H9 (cell line): ENCODE results near the gene RBM19. TPM values are rescaled to one million over a fixed set of nuclear protein-coding genes. Genes with fewer than 3 reads are reported as not detected.

Experiments used
- DNase-seq: peaks from one replicate; pipeline ENCODE4 v3.0.0-alpha.2; 2017
- H2AFZ ChIP-seq: one replicate; pipeline ENCODE4 v1.6.1; 2013; ENCODE audit warnings: mild to moderate bottlenecking, low read length, control low read depth, moderate library complexity
- H2AK5ac ChIP-seq: 2 replicates; pipeline ENCODE4 v1.6.1; 2013; ENCODE audit warnings: low read length, control low read depth, mixed read lengths; ENCODE audit not compliant: insufficient read length
- H2BK120ac ChIP-seq: one replicate; pipeline ENCODE4 v1.6.1; 2013; ENCODE audit warnings: low read depth, mild to moderate bottlenecking, low read length, control low read depth, inconsistent platforms; ENCODE audit not compliant: poor library complexity, severe bottlenecking
- H2BK12ac ChIP-seq: 2 replicates; pipeline ENCODE4 v1.6.1; 2013; ENCODE audit warnings: low read length, control low read depth, mixed read lengths, low read depth; ENCODE audit not compliant: insufficient read length
- H2BK15ac ChIP-seq: 2 replicates; pipeline ENCODE4 v1.6.1; 2013; ENCODE audit warnings: low read depth, low read length, control low read depth
- H2BK20ac ChIP-seq: one replicate; pipeline ENCODE4 v1.6.1; 2013; ENCODE audit warnings: low read depth, mild to moderate bottlenecking, low read length, control low read depth, inconsistent platforms; ENCODE audit not compliant: poor library complexity, severe bottlenecking
- H2BK5ac ChIP-seq: 2 replicates; pipeline ENCODE4 v1.6.1; 2013; ENCODE audit warnings: low read length, control low read depth, mixed read lengths; ENCODE audit not compliant: insufficient read length
- H3K14ac ChIP-seq: 2 replicates; pipeline ENCODE4 v1.6.1; 2013; ENCODE audit warnings: low read length, control low read depth; ENCODE audit not compliant: insufficient read depth
- H3K18ac ChIP-seq: 2 replicates; pipeline ENCODE4 v1.6.1; 2013; ENCODE audit warnings: low read depth, mild to moderate bottlenecking, mixed read lengths, low read length, control low read depth; ENCODE audit not compliant: insufficient read length
- H3K23ac ChIP-seq: 2 replicates; pipeline ENCODE4 v1.6.1; 2013; ENCODE audit warnings: low read length, control low read depth, mixed read lengths, low read depth; ENCODE audit not compliant: insufficient read length
- H3K23me2 ChIP-seq: 2 replicates; pipeline ENCODE4 v1.6.1; 2013; ENCODE audit warnings: low read depth, mild to moderate bottlenecking, mixed read lengths, low read length, control low read depth; ENCODE audit not compliant: insufficient read length, poor library complexity, severe bottlenecking
- H3K27ac ChIP-seq: 2 replicates; pipeline ENCODE4 v1.5.1; 2013; ENCODE audit warnings: low read length, control low read depth, mixed read lengths, low read depth; ENCODE audit not compliant: insufficient read length
- H3K27me3 ChIP-seq: 2 replicates; pipeline ENCODE4 v1.6.1; 2013; ENCODE audit warnings: low read length, control low read depth, inconsistent platforms; ENCODE audit not compliant: insufficient read depth
- H3K4ac ChIP-seq: 2 replicates; pipeline ENCODE4 v1.6.1; 2013; ENCODE audit warnings: low read depth, mild to moderate bottlenecking, control low read depth, inconsistent platforms, low read length, moderate library complexity
- H3K4me1 ChIP-seq: 2 replicates; pipeline ENCODE4 v1.6.1; 2013; ENCODE audit warnings: low read length, control low read depth, inconsistent platforms; ENCODE audit not compliant: insufficient read depth
- H3K4me2 ChIP-seq: 2 replicates; pipeline ENCODE4 v1.6.1; 2013; ENCODE audit warnings: low read length, control low read depth, mixed read lengths; ENCODE audit not compliant: insufficient read length, insufficient read depth
- H3K56ac ChIP-seq: 2 replicates; pipeline ENCODE4 v1.6.1; 2013; ENCODE audit warnings: low read depth, mild to moderate bottlenecking, mixed read lengths, low read length, control low read depth; ENCODE audit not compliant: insufficient read length
- H3K79me1 ChIP-seq: 2 replicates; pipeline ENCODE4 v1.6.1; 2013; ENCODE audit warnings: low read depth, mild to moderate bottlenecking, moderate library complexity, low read length, control low read depth, inconsistent platforms; ENCODE audit not compliant: insufficient read depth, poor library complexity, severe bottlenecking
- H3K79me2 ChIP-seq: 2 replicates; pipeline ENCODE4 v1.6.1; 2013; ENCODE audit warnings: low read length, control low read depth, inconsistent platforms; ENCODE audit not compliant: insufficient read depth
- H3K9ac ChIP-seq: 2 replicates; pipeline ENCODE4 v1.6.1; 2013; ENCODE audit warnings: low read length, control low read depth, mixed read lengths; ENCODE audit not compliant: insufficient read length; ENCODE audit errors: extremely low read depth
- H3K9me3 ChIP-seq: one replicate; pipeline ENCODE4 v1.6.1; 2013; ENCODE audit warnings: low read depth, low read length, inconsistent platforms; ENCODE audit not compliant: control insufficient read depth
- H3T11ph ChIP-seq: one replicate; pipeline ENCODE4 v1.6.1; 2013; ENCODE audit warnings: mild to moderate bottlenecking, low read length, control low read depth, inconsistent platforms
- H4K20me1 ChIP-seq: one replicate; pipeline ENCODE4 v1.6.1; 2013; ENCODE audit not compliant: control insufficient read depth, insufficient read length, insufficient read depth
- H4K5ac ChIP-seq: 2 replicates; pipeline ENCODE4 v1.6.1; 2013; ENCODE audit warnings: low read depth, mild to moderate bottlenecking, mixed read lengths, low read length, control low read depth; ENCODE audit not compliant: insufficient read length
- H4K8ac ChIP-seq: replicated peaks from 2 replicates; pipeline ENCODE4 v1.6.1; 2013; ENCODE audit warnings: low read length, control low read depth, mixed read lengths, low read depth; ENCODE audit not compliant: insufficient read length
- H4K91ac ChIP-seq: 2 replicates; pipeline ENCODE4 v1.6.1; 2013; ENCODE audit warnings: low read depth, mild to moderate bottlenecking, moderate library complexity, mixed read lengths, low read length, control low read depth; ENCODE audit not compliant: insufficient read length
- H3K27ac Mint-ChIP-seq, 3 experiments: 2 replicates in 2 of 3; 3 replicates in 1 of 3; pipeline ENCODE4 v1.8.0; 2020 to 2021; ENCODE audit warnings: mixed read lengths in 3 of 3, mild to moderate bottlenecking in 1 of 3, moderate library complexity in 1 of 3
- H3K27me3 Mint-ChIP-seq: 2 replicates; pipeline ENCODE4 v1.8.0; 2021; ENCODE audit warnings: low read depth, mild to moderate bottlenecking, moderate library complexity, mixed read lengths
- H3K36me3 Mint-ChIP-seq, 3 experiments: 2 replicates in 2 of 3; 3 replicates in 1 of 3; pipeline ENCODE4 v1.8.0; 2020 to 2021; ENCODE audit warnings: low read depth in 3 of 3, mixed read lengths in 3 of 3; ENCODE audit not compliant: insufficient read depth in 1 of 3
- H3K4me1 Mint-ChIP-seq, 2 experiments: 2 replicates each; pipeline ENCODE4 v1.8.0; 2020; ENCODE audit warnings: mixed read lengths in 2 of 2
- H3K4me3 Mint-ChIP-seq, 2 experiments: 2 replicates in 1 of 2; 3 replicates in 1 of 2; pipeline ENCODE4 v1.8.0; 2020 to 2021; ENCODE audit warnings: mild to moderate bottlenecking in 2 of 2, mixed read lengths in 2 of 2, moderate library complexity in 1 of 2
- H3K9me3 Mint-ChIP-seq, 2 experiments: 2 replicates in 1 of 2; 3 replicates in 1 of 2; pipeline ENCODE4 v1.8.0; 2020; ENCODE audit warnings: mild to moderate bottlenecking in 2 of 2, mixed read lengths in 2 of 2, moderate library complexity in 1 of 2
- WGBS: extraction: QIAGEN DNeasy Blood & Tissue Kit; methylation state at CpG from one replicate; pipeline ENCODE4 v1.1.7; 2013; ENCODE audit warnings: missing lambda C conversion rate, low lambda C conversion rate, mixed read lengths; ENCODE audit not compliant: insufficient read length; ENCODE audit errors: extremely low coverage; 5-methylcytosine and 5-hydroxymethylcytosine counted together
- total RNA-seq: library from RNA; stranded (reverse); gene quantifications from 2 replicates; pipeline ENCODE4 v1.2.1, GENCODE V29; 2021
- TF ChIP-seq, protein P1 (sequence below): fragments of 200-600 bp; sonication (generic); conservative IDR thresholded peaks from 3 replicates; pipeline ENCODE4 v1.8.0; 2021; ENCODE audit warnings: antibody characterized with exemption, mild to moderate bottlenecking

Gene RBM19
- total RNA-seq, 1 experiment from 2014 or later: 32.2 TPM

DNA sequence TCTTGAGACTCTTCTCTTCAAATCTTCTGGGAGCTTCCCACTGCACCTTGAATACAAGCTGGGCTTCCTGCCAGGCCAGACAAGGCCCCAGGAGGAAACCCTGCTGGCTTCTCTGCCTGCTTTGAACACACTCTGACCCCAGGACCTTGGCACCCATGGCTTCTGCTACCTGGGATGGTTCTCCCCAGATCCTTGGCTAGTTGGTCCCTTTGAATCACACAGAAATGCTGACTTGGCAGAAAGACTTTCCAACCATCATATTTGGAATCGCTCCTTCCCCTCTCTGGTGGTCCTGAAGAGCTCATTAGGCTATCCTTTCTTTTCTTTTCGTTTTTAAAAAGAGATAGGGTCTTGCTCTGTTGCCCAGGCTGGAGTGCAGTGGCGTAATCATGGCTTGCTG is 132.7 kb downstream of the RBM19 start:
- no CpG with 5 or more reads among the region's 3 CpGs for WGBS
- no peak overlapping the region for H2BK12ac ChIP-seq

More for the DNA sequence above, 132.7 kb downstream of the RBM19 start:
- Histone ChIP-seq H2AFZ (no peak overlapping the region), H3K23ac (no peak overlapping the region), H3K9me3 (no peaks in the 10 kb centered on the region), H2BK5ac (no peak overlapping the region), H3K79me1 (no peaks in the 10 kb centered on the region), H2BK120ac (no peak overlapping the region), H3K4me1 (no peaks in the 10 kb centered on the region), H3K9ac (no peak overlapping the region), H3T11ph (no peak overlapping the region), H3K4ac (no peak overlapping the region), H4K5ac (no peak overlapping the region), H3K23me2 (no peaks in the 10 kb centered on the region), H4K20me1 (no peaks in the 10 kb centered on the region), H3K4me2 (no peak overlapping the region), H4K91ac (no peak overlapping the region), H2AK5ac (no peak overlapping the region), H2BK20ac (no peak overlapping the region), H3K27me3 (no peaks in the 10 kb centered on the region), H4K8ac (no peak overlapping the region), H3K56ac (no peak overlapping the region), H3K27ac (no peak overlapping the region), H3K79me2 (no peaks in the 10 kb centered on the region), H3K14ac (no peak overlapping the region), H3K18ac (no peak overlapping the region), H2BK15ac (no peak overlapping the region)
- Mint-ChIP-seq H3K4me3 (no peak overlapping the region), H3K4me1 (peaks cover 7 to 18% of the 10 kb centered on the region in 2 experiments), H3K27ac (no peak overlapping the region; a peak in 2 of 7 replicates), H3K36me3 (peaks cover 0 to 2% (median 0%) of the 10 kb centered on the region in 3 experiments; a peak in 1 of 7 replicates), H3K9me3 (no peaks in the 10 kb centered on the region), H3K27me3 (no peaks in the 10 kb centered on the region)
- DNase-seq: no peak
- TF ChIP-seq, protein P1, sequence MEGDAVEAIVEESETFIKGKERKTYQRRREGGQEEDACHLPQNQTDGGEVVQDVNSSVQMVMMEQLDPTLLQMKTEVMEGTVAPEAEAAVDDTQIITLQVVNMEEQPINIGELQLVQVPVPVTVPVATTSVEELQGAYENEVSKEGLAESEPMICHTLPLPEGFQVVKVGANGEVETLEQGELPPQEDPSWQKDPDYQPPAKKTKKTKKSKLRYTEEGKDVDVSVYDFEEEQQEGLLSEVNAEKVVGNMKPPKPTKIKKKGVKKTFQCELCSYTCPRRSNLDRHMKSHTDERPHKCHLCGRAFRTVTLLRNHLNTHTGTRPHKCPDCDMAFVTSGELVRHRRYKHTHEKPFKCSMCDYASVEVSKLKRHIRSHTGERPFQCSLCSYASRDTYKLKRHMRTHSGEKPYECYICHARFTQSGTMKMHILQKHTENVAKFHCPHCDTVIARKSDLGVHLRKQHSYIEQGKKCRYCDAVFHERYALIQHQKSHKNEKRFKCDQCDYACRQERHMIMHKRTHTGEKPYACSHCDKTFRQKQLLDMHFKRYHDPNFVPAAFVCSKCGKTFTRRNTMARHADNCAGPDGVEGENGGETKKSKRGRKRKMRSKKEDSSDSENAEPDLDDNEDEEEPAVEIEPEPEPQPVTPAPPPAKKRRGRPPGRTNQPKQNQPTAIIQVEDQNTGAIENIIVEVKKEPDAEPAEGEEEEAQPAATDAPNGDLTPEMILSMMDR: no peak
